Measurements from ENCODE around the gene AUNIP.

The AUNIP gene, protein sequence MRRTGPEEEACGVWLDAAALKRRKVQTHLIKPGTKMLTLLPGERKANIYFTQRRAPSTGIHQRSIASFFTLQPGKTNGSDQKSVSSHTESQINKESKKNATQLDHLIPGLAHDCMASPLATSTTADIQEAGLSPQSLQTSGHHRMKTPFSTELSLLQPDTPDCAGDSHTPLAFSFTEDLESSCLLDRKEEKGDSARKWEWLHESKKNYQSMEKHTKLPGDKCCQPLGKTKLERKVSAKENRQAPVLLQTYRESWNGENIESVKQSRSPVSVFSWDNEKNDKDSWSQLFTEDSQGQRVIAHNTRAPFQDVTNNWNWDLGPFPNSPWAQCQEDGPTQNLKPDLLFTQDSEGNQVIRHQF

DNA sequence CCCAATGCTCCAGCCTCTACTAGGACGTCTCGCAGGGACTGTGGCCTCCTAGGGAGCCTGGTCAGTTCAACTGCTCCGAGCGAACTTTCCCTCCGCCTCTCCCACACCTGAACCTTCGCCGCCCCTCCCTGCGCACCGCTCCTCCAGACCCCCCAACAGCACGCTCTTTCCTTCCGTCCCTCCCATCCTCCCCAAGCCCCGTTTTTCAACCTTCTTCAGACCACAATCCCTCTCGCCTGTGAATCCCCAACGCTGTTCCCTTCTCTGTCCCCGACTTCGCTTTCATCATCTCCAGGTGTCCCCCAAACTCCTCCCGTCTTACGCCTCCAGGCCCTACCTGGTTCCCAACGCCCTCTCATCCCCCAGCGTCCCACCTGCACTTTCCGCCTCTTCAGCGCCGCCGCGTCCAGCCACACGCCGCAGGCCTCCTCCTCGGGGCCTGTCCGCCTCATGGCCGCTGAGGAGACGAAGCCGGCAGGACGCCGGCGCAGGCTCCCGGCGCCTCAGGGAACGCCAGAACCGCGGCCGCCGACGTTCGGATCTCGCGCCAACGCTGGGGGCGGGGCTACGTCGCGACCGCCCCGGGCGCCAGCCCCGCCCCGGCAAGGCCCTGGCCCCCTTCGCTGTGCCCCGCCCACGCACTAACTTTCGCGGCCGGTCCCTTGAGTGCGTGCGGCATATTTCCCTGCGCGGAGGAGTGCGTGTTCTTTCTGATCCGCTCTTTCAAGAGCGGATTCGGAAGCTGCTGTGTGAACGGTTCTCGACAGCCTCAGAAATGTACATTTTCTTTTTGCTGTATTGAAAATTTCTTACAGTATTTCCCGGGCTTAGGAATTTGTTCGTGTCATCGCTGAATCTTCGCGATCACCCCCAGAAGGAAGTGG is at the start of gene AUNIP:
TSS of gene AUNIP (minus strand) at position 552 of the 884 bp plus-strand sequence. CDS start at position 452, 100 bp downstream.
- DNase-seq: no peak

DNA sequence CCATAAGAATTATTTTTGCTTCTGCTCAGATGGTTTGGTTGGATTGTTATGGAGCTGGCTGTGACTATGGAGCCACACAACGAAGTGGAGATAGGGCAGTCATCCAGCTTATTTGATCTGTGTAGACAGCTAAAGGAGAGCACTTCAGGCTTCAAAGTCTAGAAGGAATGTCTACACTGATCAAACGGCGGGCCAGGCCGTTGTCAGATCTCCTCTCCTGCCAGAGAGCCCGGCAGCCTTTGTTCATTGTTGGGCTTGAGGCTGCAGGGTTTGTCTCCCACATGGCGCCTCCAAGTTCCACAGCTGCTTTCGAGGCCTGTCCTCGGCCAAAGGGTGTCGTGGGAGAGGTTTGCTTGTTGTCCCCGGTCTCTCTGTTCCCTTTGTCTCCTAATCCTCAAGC is 49.8 kb upstream of the AUNIP start:
- DNase-seq: no peak

DNA sequence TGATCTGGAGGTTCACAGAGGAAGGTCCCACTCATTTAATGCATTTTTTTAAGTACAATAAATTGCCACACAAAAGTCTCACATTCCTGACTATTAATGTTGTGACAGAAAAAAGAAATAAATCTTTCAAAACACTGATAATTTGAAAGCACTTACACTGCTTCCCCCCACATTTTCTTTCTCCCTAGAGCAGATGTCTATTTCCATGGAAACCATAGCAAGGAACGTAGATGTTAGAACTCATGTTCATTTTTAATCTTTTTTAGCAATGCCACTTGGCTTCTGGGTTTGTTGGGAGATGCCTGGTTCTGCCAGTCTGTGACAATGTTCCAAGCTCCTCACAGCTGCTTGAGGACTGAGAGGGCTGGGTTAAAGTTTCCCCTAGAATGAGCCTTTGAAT is 48.9 kb upstream of the AUNIP start:
- DNase-seq: no peak

DNA sequence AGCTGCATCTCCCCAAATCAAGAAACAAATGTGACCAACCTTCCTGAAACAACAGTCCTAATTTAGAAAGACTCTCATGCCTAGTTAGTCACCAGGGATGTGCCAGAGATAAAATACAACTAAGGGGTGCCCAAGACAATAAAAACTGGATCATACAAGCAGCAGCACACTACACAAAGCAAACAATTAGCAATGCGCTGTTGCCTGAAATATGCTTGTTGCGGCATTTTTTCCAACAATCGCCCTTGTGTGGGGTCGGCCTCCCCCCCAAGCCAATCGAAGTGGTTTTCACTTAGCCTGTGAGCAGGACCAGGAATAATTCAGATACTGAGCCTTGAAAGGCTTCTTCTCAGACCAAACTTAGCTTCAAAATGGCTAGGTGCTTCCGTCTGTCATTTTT is 48.3 kb upstream of the AUNIP start:
- DNase-seq: no peak

DNA sequence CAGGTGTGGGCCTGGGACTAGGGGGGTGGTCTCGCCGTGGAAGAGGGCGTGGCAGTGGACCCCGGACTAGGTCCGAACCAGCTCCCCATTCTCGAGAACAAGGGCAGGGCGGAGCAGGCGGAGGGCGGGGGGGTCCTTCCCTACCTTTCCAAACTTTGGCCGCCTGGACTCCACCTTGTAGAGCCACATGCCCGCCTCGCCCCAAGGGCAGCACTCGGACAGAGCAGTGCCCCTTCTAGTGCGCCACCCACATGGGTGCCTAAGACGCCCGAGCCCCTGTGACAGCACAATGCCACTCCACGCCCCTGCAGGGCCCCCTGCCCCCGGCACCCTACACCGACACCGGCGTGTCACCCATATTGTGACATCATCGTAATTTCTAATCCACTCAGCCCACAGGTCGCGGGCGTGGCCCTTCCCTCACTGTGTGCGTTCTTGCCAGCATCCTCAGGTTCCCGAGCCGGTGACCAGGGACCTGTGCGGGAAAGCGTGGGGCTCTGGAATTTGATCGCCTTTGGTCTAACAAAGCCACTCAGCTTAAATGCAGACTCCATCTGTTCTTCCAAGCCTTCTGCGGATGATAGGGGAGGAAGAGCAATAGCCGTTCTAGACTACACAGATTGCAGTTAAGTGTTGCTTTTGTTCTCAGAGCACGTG is 47.5 kb upstream of the AUNIP start:
- no peak for DNase-seq

DNA sequence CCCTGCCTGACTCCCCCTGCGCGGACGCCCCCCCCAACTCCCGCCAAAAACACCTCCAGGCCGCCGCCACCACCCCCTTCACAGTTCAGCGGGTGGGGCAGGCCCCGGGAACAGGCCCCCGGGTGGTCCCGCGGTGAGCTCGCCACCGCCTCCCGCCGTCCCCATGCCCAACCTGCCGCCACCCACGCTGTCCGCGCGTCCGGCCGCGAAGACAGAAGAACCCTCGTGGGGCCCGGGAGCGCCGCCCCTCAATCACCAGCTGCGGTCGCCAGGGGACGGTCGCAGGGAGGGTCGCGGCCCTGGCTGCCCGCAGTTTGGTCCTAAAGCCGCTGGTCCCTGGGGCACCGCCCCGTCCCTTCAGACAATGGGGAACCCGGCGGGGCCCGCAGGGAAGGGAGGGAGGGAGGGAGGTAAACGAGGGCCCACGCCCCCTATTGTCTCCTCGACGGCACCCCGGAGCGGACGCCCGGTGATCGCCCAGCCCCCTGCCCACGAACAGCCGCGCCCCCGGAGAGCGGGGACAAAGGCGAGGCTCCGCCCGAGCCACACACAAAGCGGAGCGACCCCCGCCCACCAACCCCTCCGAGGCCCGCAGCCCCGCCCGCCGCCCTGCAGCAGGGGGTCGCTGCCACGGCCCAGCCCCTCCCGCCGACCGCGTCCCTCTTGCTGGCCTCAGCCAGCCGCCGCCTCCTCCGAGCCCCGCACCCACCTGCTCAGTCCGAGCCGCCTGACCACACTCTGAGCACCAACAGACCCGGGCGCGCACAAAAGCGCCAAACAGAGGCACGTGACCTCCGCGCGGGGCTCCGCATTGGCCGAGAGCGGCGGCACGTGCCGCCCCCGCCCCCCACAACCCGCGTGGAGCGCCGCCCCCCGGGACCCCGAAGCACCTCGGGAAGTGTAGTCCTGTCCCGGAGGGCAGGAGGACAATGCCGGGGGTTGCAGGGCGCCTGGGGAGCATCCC is 46.7 kb upstream of the AUNIP start, which contains the start of gene STMN1:
TSS of gene STMN1 (minus strand) at position 740 of the 964 bp plus-strand sequence. CDS start 1,743 bp downstream, outside the sequence.
- peak; percentile 57 for DNase-seq

DNA sequence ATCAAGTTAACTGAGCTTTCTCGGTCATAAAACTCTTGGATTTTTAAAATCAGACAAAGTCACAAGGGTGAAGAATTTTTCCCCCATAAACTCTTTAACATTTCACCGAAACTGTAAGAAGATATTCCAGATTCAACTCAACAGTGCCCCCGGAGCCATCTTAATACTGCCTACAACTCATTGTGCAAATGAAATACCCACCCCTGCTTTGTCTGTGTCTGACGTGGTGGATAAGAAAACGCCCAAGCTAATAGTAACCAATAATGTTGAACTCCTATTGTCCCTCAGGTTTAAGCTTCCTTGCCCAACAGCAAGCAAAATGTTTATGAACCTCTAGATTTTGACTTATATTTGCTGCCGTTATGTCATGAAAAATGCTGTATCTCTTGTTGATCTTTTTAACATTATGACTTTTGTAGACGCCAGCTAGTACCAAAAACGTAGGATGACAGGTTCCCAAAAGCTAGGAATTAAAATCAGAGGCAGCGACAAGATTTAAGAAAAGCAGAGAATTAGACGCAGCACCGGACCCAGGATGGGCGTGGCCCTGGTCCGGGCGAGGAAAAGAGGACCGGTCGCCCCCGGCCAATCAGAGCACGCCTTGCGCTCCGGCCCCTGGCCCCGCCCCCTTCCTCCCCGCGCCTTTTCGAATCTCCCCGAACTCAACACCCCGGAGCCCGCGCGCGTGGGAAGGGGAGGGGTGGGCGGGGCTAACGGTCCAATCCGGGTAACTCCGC is 45.9 kb upstream of the AUNIP start:
- peak; percentile 76 for DNase-seq

DNA sequence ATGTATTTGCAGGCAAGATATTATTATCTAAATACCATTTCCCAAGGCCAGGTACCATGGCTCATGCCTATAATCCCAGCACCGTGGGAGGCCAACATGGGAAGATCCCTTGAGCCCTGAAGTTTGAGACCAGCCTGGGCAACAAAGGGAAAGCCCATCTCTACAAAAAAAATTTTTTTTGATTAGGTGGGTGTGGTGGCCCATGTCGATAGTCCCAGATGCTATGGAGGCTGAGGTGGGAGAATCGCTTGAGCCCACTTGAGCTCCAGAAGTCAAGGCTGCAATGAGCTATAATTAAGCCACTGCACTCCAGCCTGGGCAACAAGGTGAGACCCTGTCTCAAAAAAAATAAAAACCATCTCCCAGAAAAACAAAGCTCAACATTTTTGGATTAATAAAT is 44.7 kb upstream of the AUNIP start:
- no peak for DNase-seq

DNA sequence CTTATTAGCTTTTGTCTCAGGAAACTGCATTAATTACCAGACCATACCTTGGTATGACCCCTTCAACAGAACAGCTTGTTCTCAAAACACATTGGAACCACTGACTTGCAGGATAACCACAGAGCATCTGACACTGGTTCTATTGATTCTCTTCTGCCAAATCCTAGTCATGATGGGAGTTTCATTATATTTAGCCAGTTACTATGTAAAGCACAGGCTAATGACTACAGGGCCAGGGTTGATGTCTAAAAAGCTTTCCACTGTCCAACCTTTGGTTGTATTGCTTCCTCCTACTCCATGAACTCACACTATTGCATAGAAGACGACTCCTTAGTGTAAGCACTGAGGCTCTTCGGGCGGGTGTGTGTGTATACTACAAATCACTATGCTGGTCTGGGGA is 43.2 kb upstream of the AUNIP start:
- no peak for DNase-seq

DNA sequence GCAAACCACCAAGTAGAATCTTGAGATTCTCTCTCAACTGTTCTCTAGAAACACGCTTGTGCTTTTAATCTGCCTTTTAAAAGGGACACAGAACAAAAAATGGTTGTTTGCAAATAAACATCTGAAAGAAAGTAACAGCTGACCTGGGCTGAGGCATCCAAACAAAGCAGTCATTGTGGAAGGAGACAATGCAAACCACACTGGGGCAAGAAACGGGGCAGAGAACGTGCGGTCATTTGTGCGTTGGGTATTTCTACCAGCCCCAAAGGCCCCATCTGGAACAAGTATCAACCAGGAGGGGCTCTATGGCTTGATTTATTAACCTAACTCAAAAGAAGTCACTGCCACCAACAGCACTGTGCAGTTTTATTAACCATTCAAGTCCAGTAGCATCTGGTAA is 41.0 kb upstream of the AUNIP start:
- no peak for DNase-seq

DNA sequence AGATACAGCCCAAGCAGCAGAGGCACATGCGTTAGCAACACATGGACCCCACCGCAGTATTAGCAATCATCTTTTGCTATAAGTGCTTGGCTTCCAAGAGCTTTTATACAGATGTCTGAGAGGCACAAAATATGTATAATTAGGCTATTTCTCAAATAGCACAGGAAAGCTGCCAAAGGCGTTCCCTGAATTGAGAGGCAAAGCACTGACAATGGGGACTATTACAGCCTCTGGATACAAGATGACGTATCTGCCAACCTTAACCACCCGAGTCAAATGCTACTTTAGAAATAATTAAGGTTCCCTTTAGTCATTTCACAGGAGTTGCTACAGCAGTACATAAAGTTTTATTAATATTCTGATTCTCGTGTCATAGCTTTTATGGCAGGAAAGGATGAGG is 40.5 kb upstream of the AUNIP start:
- DNase-seq: no peak

DNA sequence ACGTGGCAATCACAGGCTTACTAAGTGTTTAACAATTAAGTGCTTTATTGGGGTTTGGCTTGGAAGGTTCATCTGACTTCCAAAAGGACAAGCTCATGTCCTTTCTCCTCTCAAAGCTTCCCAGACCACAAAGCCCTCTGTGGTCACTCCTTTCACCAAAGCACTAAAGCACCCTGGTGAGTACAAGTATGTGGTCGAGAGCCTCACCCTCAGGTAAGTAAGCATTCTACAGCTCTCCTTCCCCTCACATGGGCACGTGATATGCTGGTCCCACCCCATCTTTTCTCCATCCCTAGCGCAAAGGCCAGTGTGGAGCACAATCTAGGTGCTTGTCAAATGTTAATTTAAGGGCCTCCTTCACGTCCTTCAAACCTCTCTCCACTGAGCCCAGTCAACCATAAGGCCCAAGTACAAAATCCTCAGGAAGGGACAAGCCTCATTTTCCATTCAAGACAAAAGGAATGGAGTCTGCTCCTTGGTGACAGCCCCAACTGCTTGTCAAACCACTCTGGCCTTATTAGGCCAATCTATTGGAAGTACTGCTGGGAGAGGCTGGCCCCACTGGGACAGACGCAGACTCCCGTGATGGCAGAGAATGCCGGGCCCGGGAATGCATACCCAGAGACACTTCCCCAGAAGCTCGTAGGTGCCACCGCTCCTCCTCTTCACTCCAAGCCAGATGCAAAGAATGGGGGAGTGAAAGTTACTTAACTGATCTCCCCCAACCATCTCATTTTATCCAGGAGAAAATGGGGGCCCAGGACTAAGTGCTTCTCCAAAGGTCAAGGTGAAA is 39.2 kb upstream of the AUNIP start:
- DNase-seq: peak; percentile 66

DNA sequence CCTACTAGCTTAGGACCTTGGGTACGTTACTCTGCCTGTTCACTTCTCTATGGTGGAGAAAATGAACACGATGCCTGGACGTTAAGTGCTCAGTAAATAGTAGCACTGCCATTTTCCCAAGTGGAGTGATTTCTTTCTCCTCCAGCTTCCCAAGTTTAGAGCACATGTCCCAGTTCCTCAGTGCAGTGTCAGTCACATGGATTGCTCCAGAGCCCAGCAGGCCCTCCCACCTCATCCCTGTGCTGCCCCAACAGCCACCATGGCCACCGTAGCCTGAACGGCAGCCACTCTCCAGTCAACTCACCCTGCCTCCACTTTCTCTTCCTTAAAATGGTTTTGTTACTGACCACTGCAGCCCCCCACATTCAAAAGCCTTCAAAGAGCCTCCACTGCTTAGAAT is 38.5 kb upstream of the AUNIP start:
- no peak for DNase-seq

DNA sequence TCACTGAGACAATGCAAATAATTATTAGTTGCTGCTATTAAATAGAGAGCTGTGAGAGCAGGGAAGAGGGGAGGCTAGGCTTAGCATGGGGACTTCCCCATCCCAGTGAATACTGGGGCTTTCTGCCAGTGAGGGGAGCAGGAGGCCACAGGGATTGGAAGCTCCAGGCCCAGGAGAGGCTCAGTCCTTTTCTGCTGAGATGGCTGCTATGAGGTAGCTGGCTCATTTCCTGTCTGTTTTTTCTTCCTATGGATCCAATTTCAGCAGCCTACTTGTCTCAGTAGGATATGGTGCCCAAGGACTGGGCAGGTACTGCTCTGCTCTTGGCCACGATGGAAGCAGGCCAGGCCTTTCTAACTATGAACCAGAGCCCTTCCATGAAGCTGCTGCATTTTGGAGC is 37.0 kb upstream of the AUNIP start:
- no peak for DNase-seq

DNA sequence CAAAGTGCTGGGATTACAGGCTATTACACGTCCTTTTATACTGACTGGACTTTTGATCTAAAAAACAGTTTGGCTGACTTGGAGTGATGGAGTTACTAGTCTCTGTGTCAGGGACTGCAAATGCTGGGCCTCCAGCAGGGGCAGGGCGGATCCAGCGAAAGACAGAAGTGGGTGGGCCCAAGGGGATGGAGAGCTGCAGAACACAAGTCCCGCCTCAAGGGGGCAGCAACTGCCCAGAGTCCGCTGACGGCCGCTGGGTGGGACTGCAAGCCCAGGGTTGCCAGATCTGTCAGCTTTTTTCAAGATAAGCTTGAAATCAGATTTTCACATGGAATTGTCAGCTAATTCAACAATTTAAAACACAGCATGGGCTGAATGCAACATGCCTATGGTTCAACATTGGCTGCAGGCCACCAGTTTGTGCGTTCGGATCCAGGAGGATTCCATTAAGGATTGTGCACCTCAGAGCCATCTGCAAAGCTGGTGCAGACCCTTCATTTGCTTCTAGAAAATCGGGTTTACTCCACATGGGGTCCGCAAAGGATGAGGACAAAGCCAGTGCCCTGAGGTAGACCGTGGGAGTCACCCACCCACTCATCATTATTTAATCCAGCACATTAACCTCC is 36.2 kb upstream of the AUNIP start:
- peak; percentile 29 for DNase-seq

DNA sequence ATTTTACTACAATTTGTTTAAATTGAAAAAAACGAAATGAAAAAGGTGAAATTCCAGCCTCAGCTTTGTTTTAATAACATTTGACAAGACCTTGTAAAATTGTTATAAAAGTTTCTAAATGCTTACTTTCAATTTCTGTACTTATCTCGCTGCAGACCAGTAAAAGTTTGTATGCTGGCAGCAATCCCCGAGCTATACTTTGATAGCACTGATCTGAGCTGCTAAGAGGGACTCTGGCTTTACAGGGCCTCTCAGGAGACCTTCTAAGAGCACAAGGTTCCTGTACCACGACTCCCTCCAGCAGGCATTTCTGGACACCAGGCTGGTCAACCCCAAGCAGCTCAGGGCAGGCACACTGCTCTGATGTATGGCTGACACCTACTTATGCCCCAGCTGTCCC is 33.9 kb upstream of the AUNIP start:
- no peak for DNase-seq

DNA sequence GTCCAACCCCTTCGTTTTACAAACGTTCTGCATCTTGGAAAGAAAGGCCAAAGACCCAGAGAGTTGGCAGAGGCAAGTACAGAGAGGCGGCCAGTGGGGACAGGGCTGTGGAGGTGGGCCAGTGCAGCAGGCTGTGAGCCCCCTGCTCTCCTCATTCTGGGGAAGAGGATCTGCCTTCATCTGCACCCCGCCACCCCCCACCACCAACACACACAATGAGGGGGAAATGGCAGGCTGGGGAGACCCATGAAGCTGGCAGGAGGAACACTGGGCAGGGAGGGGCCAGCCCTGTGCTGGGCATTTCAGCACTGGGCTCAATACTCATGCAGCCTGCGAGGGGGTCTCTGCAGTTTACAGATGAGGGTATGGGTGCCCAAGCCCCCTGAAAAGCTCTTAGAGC is 32.3 kb upstream of the AUNIP start:
- DNase-seq: no peak

DNA sequence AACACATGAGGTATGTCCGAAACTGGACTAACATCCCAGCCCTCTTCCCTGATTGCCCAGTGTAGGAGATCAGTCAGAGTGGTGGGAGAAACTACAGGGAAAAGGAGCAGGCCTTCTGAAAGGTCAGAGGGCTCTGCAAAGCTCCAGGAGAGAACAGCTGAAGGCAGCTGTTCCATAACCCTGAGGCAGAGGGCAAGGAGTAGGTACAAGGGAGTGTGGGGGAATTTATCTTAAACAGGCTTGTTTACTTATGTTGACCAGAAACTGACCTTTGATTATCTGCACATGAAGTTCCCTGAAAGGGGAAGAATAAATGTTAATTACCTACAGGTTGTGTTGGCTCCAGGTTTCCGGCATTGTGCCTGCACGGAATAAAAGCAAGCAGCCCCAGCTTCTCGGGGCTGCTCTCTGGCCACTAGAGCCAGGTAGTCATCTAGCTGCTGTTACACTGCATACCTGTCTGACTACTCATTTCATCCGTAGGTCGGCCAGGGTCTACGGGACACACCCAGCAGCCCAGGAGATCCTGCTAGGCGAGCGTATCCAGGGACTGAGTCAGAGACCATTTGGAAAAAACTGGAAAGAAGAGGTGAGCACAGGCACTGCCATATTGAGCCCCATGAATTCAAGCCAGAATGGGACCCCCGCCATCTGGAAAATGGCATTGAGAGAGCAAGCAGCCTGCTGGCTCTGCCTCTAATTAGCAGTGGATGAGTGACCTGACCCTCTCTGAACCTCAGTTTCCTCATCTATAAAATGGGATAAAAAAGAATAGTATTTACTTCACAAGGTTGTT is 31.2 kb upstream of the AUNIP start:
- DNase-seq: no peak

DNA sequence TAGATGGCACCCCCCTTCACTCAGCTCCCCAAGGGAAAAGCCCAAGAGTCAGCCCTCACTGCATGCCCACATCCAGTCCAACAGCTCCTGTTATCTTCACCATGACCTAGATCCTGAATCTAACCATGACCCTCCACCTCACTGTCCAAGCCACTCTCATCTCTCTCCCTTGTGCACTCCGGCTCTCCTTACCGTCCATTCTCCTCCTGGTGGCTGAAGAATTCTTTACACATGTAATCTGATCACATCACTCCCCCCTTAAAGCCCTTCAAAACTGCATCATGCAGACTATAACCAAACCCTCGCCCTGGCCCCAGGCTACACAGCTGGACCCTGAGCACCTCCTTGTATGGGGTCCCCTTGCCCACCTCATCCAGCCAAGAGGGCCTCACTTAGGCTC is 30.2 kb upstream of the AUNIP start:
- DNase-seq: no peak
